Stimulated activated CD8-positive, alpha-beta memory T cell treated with anti-CD3 and anti-CD28 coated beads, Interleukin-12 subunit alpha, Interleukin-12 subunit beta, amount 100 ng/mL, for 4 hours (primary cell): Measurements from ENCODE around the gene FUS.
A peak's percentile ranks its signal among the peaks of the same experiment; 100 is the strongest.
"Not testable (repeated sequence)": the region's sequence is repeated elsewhere in the genome, so short reads cannot be mapped to it uniquely, and the experiment has no call there.

ENCODE experiments used
- DNase-seq: peaks from one replicate; pipeline ENCODE4 v3.0.0-alpha.2; 2020; ENCODE audit warnings: low read depth

FUS gene

GRCh38 chr16:31143694-31144148, 36.2 kb upstream of the FUS start:
- no peak for DNase-seq

- not testable (repeated sequence) for DNase-seq
Measured at GRCh38 chr16:31144418-31144817, 35.5 kb upstream of the FUS start.

GRCh38 chr16:31145398-31145990, 34.4 kb upstream of the FUS start:
- no peak for DNase-seq

GRCh38 chr16:31147574-31147973, 32.4 kb upstream of the FUS start:
- DNase-seq: no peak

GRCh38 chr16:31148281-31148728, 31.6 kb upstream of the FUS start:
- no peak for DNase-seq

- DNase-seq: no peak
Measured at GRCh38 chr16:31148896-31149295, 31.0 kb upstream of the FUS start.

GRCh38 chr16:31149332-31149731, 30.6 kb upstream of the FUS start:
- DNase-seq: no peak

- no peak for DNase-seq
Measured at GRCh38 chr16:31149894-31150890, 29.7 kb upstream of the FUS start, which contains the start of gene PRSS36. PRSS36 (minus strand) TSS chr16:31150066; CDS start chr16:31150035, 31 bp downstream.

GRCh38 chr16:31150976-31151375, 29.0 kb upstream of the FUS start:
- not testable (repeated sequence) for DNase-seq

GRCh38 chr16:31157136-31157535, 22.8 kb upstream of the FUS start:
- DNase-seq: no peak

GRCh38 chr16:31167315-31167714, 12.6 kb upstream of the FUS start:
- no peak for DNase-seq

- no peak for DNase-seq
Measured at GRCh38 chr16:31168848-31169247, 11.1 kb upstream of the FUS start.

- DNase-seq: not testable (repeated sequence)
Measured at GRCh38 chr16:31170048-31170447, 9.9 kb upstream of the FUS start.

- peak; percentile 9 for DNase-seq
Measured at GRCh38 chr16:31177136-31177535, 2.8 kb upstream of the FUS start.

GRCh38 chr16:31179219-31179746, 656 bp upstream of the FUS start:
- no peak for DNase-seq

- DNase-seq: no peak
Measured at GRCh38 chr16:31181102-31181830, 1.3 kb downstream of the FUS start.

GRCh38 chr16:31182391-31182790, 2.5 kb downstream of the FUS start:
- no peak for DNase-seq

GRCh38 chr16:31183432-31184428, 3.8 kb downstream of the FUS start:
- no peak for DNase-seq

GRCh38 chr16:31184888-31185287, 4.9 kb downstream of the FUS start:
- DNase-seq: no peak

- no peak for DNase-seq
Measured at GRCh38 chr16:31185339-31185738, 5.4 kb downstream of the FUS start.

GRCh38 chr16:31186176-31186575, 6.2 kb downstream of the FUS start:
- no peak for DNase-seq
